Urinary bladder (tissue), 4 donors: Measurements from ENCODE around the gene FREM2. TPM values are rescaled to one million over a fixed set of nuclear protein-coding genes. Genes with fewer than 3 reads are reported as not detected.

Experiments used
- DNase-seq: peaks from one replicate; pipeline ENCODE4 v3.0.0-alpha.2; 2015; ENCODE audit errors: extremely low spot score
- H3K27ac ChIP-seq: one replicate; pipeline ENCODE4 v1.5.1; 2013; ENCODE audit warnings: low read depth, mild to moderate bottlenecking, moderate library complexity
- H3K36me3 ChIP-seq: one replicate; pipeline ENCODE4 v1.6.1; 2013; ENCODE audit warnings: mild to moderate bottlenecking, moderate library complexity; ENCODE audit not compliant: insufficient read depth
- H3K4me1 ChIP-seq: one replicate; pipeline ENCODE4 v1.6.1; 2013; ENCODE audit warnings: mild to moderate bottlenecking, moderate library complexity; ENCODE audit not compliant: insufficient read depth
- H3K4me3 ChIP-seq: one replicate; pipeline ENCODE4 v1.5.1; 2013; ENCODE audit warnings: low read depth, low read length
- WGBS: extraction: QIAGEN DNeasy Blood & Tissue Kit; methylation state at CpG from one replicate; pipeline ENCODE4 v1.1.7; 2013; 5-methylcytosine and 5-hydroxymethylcytosine counted together
- polyA plus RNA-seq: library from polyadenylated mRNA; stranded (reverse); fragments of 200-250 nt; gene quantifications from one replicate; pipeline ENCODE4 v1.2.3, GENCODE V29; 2013
- total RNA-seq: library from RNA; depleted of rRNA; stranded (reverse); fragments of >200 nt; gene quantifications from one replicate; pipeline ENCODE4 v1.2.3, GENCODE V29; 2014
- donor health status: healthy with polysubstance abuse.
- donor health status: healthy.

Gene FREM2
- total and polyA plus RNA-seq, 2 donors = 0.18 to 21.5 TPM

DNA sequence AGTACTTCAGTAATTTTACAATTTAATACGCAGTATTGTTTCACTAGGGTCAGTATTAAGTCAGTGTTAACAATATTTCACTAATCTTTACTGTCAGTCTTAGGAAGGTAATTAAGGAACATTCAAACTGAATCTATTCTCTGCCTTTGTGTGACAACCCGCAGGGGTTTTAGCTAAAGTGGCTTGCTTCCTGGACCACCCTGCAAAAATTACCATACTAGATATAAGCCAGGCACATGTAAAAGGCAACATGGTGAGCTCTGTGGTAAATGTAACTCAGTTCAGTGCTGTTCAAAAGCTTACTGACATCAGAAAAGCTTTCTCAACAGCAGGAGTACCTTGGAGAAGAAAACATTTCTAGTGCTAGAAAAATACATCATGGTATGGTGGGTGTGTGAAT is 116.7 kb downstream of the FREM2 start:
- H3K27ac ChIP-seq = no peak overlapping the region
- H3K4me3 ChIP-seq = no peak overlapping the region
- DNase-seq = no peak
- 71% methylated on average over 2 of the region's 2 CpGs for WGBS
- H3K4me1 ChIP-seq = no peaks in the 10 kb centered on the region
- no peaks in the 10 kb centered on the region for H3K36me3 ChIP-seq

DNA sequence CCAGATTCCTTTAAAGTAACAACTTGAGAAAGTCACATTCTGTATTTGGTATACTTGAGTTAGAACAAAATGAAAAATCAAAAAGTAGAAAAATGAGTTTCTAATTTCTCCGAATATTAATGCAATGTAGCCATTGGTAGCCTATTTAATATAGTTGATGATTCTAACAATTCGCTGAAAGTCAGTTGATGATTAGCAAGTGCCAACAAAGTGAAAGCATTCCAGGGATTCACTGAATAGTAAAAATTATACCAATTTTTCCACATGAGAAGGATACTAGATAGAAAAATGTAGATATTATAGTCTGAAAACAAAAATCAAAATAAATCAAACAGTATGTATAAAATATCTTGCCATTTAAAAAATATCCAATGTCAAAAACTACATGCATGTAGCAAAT is 117.2 kb downstream of the FREM2 start:
- 91% methylated on average over 2 of the region's 2 CpGs for WGBS
- no peak overlapping the region for H3K4me3 ChIP-seq
- DNase-seq = no peak
- no peak overlapping the region for H3K27ac ChIP-seq
- H3K4me1 ChIP-seq = no peaks in the 10 kb centered on the region
- H3K36me3 ChIP-seq = no peaks in the 10 kb centered on the region

DNA sequence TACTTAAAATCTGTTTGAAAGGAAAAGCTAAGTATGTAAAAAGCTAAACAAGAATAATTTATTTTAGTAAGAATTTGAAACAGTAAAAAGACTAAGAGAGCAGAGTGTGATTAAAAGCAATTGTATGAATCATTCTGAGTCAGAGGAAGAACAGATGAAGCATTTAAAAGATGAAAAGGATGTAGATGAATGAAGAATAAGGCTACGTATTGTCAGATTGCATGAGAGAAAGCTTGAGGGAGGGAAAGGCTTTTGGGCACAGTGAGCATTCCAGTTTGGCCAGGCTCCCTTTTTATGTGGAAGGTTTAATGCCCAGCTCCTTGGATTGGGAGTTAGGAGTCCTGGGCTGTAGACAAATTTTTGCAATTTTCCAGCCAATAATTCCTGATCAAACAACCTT is 117.7 kb downstream of the FREM2 start:
- WGBS = 56% methylated on average over 1 of the region's 1 CpG
- DNase-seq = no peak
- H3K4me1 ChIP-seq = no peaks in the 10 kb centered on the region
- H3K4me3 ChIP-seq = no peak overlapping the region
- no peak overlapping the region for H3K27ac ChIP-seq
- H3K36me3 ChIP-seq = no peaks in the 10 kb centered on the region

GRCh38 chr13:38814331-38814730 is 127.5 kb downstream of the FREM2 start:
- no peak for DNase-seq
- WGBS = 45% methylated on average over 1 of the region's 1 CpG
- Histone ChIP-seq H3K27ac (no peak overlapping the region), H3K4me3 (no peak overlapping the region), H3K36me3 (no peaks in the 10 kb centered on the region), H3K4me1 (no peaks in the 10 kb centered on the region)

DNA sequence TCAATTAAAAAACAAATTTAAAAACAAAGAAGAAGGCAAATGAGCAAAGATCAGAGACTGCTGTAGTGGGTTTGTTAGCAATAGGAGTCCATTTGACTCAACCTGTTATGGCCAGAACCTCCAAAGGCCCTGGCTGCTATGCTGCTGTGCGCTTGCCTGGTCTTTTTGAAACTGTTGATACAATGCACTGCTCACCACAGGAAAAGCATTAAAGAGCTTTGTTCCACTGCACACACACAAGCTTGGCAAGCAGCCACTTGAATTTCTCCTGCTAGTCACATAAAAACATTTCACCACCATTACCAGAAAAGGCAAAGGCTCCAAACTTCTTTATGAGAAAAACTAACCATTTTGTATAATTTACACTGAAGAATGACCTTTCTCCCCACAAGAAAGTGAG is 132.2 kb downstream of the FREM2 start:
- H3K4me1 ChIP-seq = no peaks in the 10 kb centered on the region
- no peaks in the 10 kb centered on the region for H3K36me3 ChIP-seq
- 20% methylated on average over 1 of the region's 1 CpG for WGBS
- H3K27ac ChIP-seq = no peak overlapping the region
- peak; percentile 56 for DNase-seq
- no peak overlapping the region for H3K4me3 ChIP-seq

DNA sequence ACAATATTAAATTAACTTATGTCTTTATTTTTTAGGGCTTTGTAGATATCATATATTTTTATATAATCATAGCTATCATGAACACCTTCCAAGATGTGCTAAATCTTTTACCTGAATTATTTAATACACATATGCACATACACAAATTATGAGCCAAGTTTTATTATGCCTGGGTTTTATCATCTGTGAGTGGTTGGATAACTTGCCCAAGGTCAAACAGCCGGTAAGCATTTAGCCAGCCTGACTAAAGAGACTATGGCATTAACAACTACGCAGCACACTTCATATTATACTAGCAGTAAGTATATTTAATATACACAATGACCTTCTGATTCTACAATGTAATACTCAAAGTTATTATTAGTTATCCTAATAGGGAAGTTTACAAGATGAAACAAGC is 132.7 kb downstream of the FREM2 start:
- no peaks in the 10 kb centered on the region for H3K36me3 ChIP-seq
- DNase-seq = no peak
- H3K27ac ChIP-seq = no peak overlapping the region
- H3K4me3 ChIP-seq = no peak overlapping the region
- H3K4me1 ChIP-seq = no peaks in the 10 kb centered on the region
- 46% methylated on average over 2 of the region's 2 CpGs for WGBS

DNA sequence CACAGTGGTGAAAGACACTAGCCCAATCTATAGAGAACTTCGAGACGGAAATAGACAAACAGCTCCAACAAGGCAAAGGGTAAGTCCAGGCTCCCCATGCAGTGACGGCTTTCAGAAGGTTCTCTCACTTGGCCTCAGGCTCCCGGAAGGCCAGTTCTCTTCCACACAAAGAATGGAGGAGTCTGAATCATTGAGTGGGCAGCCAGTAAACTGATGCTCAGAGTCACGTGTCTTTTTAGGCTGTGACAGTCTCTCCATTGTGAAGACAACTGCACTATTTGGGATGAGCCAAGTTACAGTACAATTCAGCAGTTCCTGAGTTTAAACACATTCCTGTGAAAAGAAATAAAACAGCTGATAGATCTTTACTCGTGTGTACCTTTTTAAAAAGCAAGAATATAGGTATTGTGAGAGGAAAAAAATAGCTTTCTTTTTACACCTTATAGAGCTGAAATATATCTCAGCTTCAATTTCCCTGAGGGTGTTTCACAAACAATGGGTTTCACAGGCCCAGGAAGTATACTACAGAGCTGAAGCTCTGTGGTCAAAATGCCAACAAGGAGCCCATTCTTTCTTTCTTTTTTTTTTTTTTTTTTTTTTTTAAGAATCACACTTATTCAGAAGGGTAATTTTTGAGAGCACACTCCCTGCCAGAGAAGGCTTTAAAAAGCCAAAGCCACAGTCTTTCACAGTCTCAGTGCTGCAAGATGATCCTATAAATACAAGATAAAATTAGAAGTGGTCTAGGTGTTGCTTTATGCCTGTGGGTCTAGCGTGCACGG is 135.1 kb downstream of the FREM2 start:
- no peaks in the 10 kb centered on the region for H3K4me1 ChIP-seq
- no peak for DNase-seq
- no peak overlapping the region for H3K27ac ChIP-seq
- no peak overlapping the region for H3K4me3 ChIP-seq
- 54% methylated on average over 8 of the region's 8 CpGs for WGBS
- no peaks in the 10 kb centered on the region for H3K36me3 ChIP-seq

GRCh38 chr13:38824342-38824741 is 137.5 kb downstream of the FREM2 start:
- no peaks in the 10 kb centered on the region for H3K4me1 ChIP-seq
- no peak overlapping the region for H3K27ac ChIP-seq
- no peaks in the 10 kb centered on the region for H3K36me3 ChIP-seq
- no peak overlapping the region for H3K4me3 ChIP-seq
- WGBS = 94% methylated on average over 4 of the region's 4 CpGs
- DNase-seq = no peak

GRCh38 chr13:38826182-38826813 is 139.4 kb downstream of the FREM2 start:
- 77% methylated on average over 11 of the region's 11 CpGs for WGBS
- H3K36me3 ChIP-seq = no peaks in the 10 kb centered on the region
- no peaks in the 10 kb centered on the region for H3K4me1 ChIP-seq
- no peak overlapping the region for H3K4me3 ChIP-seq
- DNase-seq = no peak
- H3K27ac ChIP-seq = no peak overlapping the region

DNA sequence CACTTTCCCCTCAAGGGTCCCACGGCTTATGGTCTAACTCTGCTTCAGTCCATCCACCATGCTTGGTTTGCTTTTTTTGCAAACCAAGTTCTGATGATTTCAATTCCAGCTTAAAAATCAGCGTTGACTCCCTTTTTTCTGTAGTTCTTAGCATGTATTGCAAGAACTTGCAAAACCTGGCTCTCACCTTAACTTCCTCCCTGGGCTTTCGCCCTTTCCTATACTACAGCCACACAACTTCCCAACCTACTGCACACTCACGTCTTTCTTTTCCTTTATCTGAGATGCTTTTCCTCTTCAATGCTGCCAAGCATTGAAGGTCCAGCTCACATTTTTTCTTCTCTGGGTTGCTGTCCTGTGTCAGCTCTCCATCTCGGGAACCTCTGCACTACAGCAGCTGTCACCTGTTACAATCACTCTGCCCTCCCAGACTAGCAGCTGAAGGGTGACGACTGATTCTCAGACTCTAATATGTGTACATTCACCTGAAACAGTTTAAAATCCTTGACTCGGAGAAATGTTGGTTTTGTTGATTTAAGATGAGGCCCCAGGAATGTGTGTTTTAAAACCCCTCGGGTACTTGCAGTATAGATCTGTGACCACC is 143.7 kb downstream of the FREM2 start:
- DNase-seq = no peak
- WGBS = 68% methylated on average over 8 of the region's 8 CpGs
- H3K4me1 ChIP-seq = no peaks in the 10 kb centered on the region

DNA sequence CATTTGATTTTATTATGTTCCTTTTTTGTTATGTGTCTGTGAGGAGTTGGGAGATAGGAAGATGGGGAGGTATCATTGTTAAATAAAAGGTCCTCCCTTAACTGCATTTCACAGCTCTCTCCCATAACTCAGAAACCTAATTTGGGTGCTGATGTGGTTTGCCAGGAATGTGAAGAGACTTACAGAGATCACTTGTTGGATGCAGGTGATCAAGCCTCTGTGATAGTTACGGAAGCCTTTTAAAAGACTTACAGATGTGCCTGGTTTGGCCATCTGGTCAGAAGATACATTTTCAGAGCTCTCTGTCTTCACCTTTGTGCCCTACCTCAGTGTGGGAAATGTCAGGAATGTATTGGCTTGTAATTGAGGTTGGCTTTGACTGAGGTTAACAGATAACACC is 157.7 kb downstream of the FREM2 start:
- H3K4me3 ChIP-seq = no peak overlapping the region
- no peak overlapping the region for H3K27ac ChIP-seq
- no peaks in the 10 kb centered on the region for H3K36me3 ChIP-seq
- 96% methylated on average over 1 of the region's 1 CpG for WGBS
- DNase-seq = no peak
- H3K4me1 ChIP-seq = no peaks in the 10 kb centered on the region

More for the DNA sequence above, 143.7 kb downstream of the FREM2 start:
- H3K4me3 ChIP-seq = no peak overlapping the region
- no peak overlapping the region for H3K27ac ChIP-seq
- no peaks in the 10 kb centered on the region for H3K36me3 ChIP-seq

- 86% methylated on average over 7 of the region's 7 CpGs for WGBS
- no peaks in the 10 kb centered on the region for H3K36me3 ChIP-seq
- no peaks in the 10 kb centered on the region for H3K4me1 ChIP-seq
- no peak overlapping the region for H3K4me3 ChIP-seq
- no peak overlapping the region for H3K27ac ChIP-seq
- DNase-seq = no peak
Measured at GRCh38 chr13:38848360-38848759, 161.5 kb downstream of the FREM2 start.

- WGBS = 82% methylated on average over 4 of the region's 4 CpGs
- Histone ChIP-seq H3K4me3 (no peak overlapping the region), H3K27ac (no peak overlapping the region), H3K36me3 (no peaks in the 10 kb centered on the region), H3K4me1 (no peaks in the 10 kb centered on the region)
- DNase-seq = no peak
Measured at GRCh38 chr13:38849315-38849714, 162.4 kb downstream of the FREM2 start.
